H1 (cell line): ENCODE measurements around the gene MEF2A. TPM values are rescaled to one million over a fixed set of nuclear protein-coding genes. Genes with fewer than 3 reads are reported as not detected.

ENCODE experiments used
- CTCF ChIA-PET: fragments of 300-600 bp; sonication (Branson Sonifier 250); formaldehyde crosslinking; loops from one replicate; lab custom pipeline; 2021; ENCODE audit not compliant: partially characterized antibody; lab: Charles Lee
- POLR2A ChIA-PET: fragments of 300-600 bp; sonication (Branson Sonifier 250); formaldehyde crosslinking; loops from one replicate; lab custom pipeline; 2021; ENCODE audit warnings: inconsistent platforms; ENCODE audit not compliant: partially characterized antibody; lab: Charles Lee
- DNase-seq, 2 experiments: peaks; one replicate each; pipeline versions ENCODE4 v3.0.0 to v3.0.0-alpha.2; 2010 to 2022; ENCODE audit warnings: low spot score in 2 of 2, low read depth in 1 of 2, mixed read lengths in 1 of 2
- FAIRE-seq: peaks from 2 replicates; lab custom pipeline; 2011; peaks lifted over from hg19 to GRCh38; lab: Jason Lieb, UNC
- H2AFZ ChIP-seq: 2 replicates; pipeline ENCODE4 v1.8.1; 2012; ENCODE audit warnings: low read length, inconsistent platforms
- H2AK5ac ChIP-seq: 2 replicates; pipeline ENCODE4 v1.6.1; 2013; ENCODE audit warnings: low read depth, low read length
- H2BK120ac ChIP-seq: replicated peaks from 2 replicates; pipeline ENCODE3; 2013; ENCODE audit warnings: low read depth, low read length, inconsistent platforms
- H2BK12ac ChIP-seq: 2 replicates; pipeline ENCODE4 v1.6.1; 2013; ENCODE audit warnings: low read depth, low read length
- H2BK15ac ChIP-seq: 2 replicates; pipeline ENCODE4 v1.6.1; 2013; ENCODE audit warnings: low read length
- H2BK20ac ChIP-seq: 2 replicates; pipeline ENCODE4 v1.6.1; 2013; ENCODE audit warnings: low read length
- H2BK5ac ChIP-seq: 2 replicates; pipeline ENCODE4 v1.6.1; 2013; ENCODE audit warnings: low read depth, low read length
- H3K14ac ChIP-seq: 2 replicates; pipeline ENCODE4 v1.6.1; 2013; ENCODE audit warnings: inconsistent platforms; ENCODE audit not compliant: insufficient read length
- H3K18ac ChIP-seq: 2 replicates; pipeline ENCODE4 v1.6.1; 2013; ENCODE audit warnings: low read length; ENCODE audit errors: extremely low read depth
- H3K23ac ChIP-seq: 2 replicates; pipeline ENCODE4 v1.6.1; 2013; ENCODE audit warnings: inconsistent platforms; ENCODE audit not compliant: insufficient read length
- H3K23me2 ChIP-seq: 2 replicates; pipeline ENCODE4 v1.6.1; 2013; ENCODE audit warnings: low read depth, low read length
- H3K27ac ChIP-seq: 2 replicates; pipeline ENCODE4 v1.6.1; 2011; ENCODE audit warnings: low read depth, low read length, inconsistent platforms
- H3K27me3 ChIP-seq, 4 experiments: replicated peaks in 1 of 4; 1 replicate in 1 of 4; 2 replicates in 3 of 4; pipeline versions ENCODE4 v1.6.1 to v1.8.1; 2011 to 2013; ENCODE audit warnings: low read length in 3 of 4, mild to moderate bottlenecking in 3 of 4, inconsistent platforms in 2 of 4, mixed read lengths in 2 of 4, moderate library complexity in 1 of 4; ENCODE audit not compliant: control insufficient read depth in 3 of 4, insufficient read depth in 3 of 4; ENCODE audit errors: extremely low read depth in 1 of 4
- H3K36me3 ChIP-seq, 4 experiments: 2 replicates each; pipeline versions ENCODE4 v1.6.1 to v1.8.1; 2011 to 2013; ENCODE audit warnings: mild to moderate bottlenecking in 4 of 4, low read length in 3 of 4, moderate library complexity in 2 of 4, control low read depth in 1 of 4, inconsistent platforms in 1 of 4; ENCODE audit not compliant: insufficient read depth in 4 of 4, control insufficient read depth in 2 of 4
- H3K4ac ChIP-seq: replicated peaks from 2 replicates; pipeline ENCODE3; 2013; ENCODE audit warnings: low read length, low read depth, mixed read lengths, inconsistent platforms; ENCODE audit not compliant: insufficient read length
- H3K4me1 ChIP-seq, 4 experiments: replicated peaks in 1 of 4; 1 replicate in 1 of 4; 2 replicates in 3 of 4; pipeline versions ENCODE4 v1.6.1 to v1.8.1; 2011 to 2013; ENCODE audit warnings: low read length in 3 of 4, inconsistent platforms in 2 of 4, mixed read lengths in 1 of 4; ENCODE audit not compliant: insufficient read depth in 4 of 4, control insufficient read depth in 3 of 4
- H3K4me2 ChIP-seq, 2 experiments: 2 replicates each; pipeline versions ENCODE4 v1.6.1 to v1.8.1; 2011 to 2013; ENCODE audit warnings: low read depth in 2 of 2, low read length in 2 of 2, control low read depth in 1 of 2, inconsistent platforms in 1 of 2, mild to moderate bottlenecking in 1 of 2; ENCODE audit not compliant: insufficient read depth in 1 of 2
- H3K4me3 ChIP-seq, 4 experiments: fragments of 200-600, 300-600 bp in 1 of 4; sonication (generic), shearing (Covaris generic), sonication (Bioruptor Twin) in 1 of 4; 2 replicates each; pipeline versions ENCODE4 v1.5.1 to v1.8.1; 2011 to 2016; ENCODE audit warnings: low read length in 4 of 4, low read depth in 3 of 4, control low read depth in 2 of 4, inconsistent platforms in 2 of 4, mild to moderate bottlenecking in 2 of 4, mixed read lengths in 1 of 4, moderate library complexity in 1 of 4; ENCODE audit not compliant: insufficient read depth in 2 of 4; ENCODE audit errors: extremely low read depth in 1 of 4
- H3K56ac ChIP-seq: replicated peaks from 2 replicates; pipeline ENCODE3; 2013; ENCODE audit warnings: low read depth, mild to moderate bottlenecking, mixed read lengths, low read length, inconsistent platforms; ENCODE audit not compliant: insufficient read length
- H3K79me1 ChIP-seq: 2 replicates; pipeline ENCODE4 v1.6.1; 2013; ENCODE audit warnings: low read depth, low read length, control low read depth
- H3K79me2 ChIP-seq, 2 experiments: 2 replicates each; pipeline versions ENCODE4 v1.6.1 to v1.8.1; 2012 to 2013; ENCODE audit warnings: low read length in 2 of 2, mild to moderate bottlenecking in 2 of 2, inconsistent platforms in 1 of 2; ENCODE audit not compliant: insufficient read depth in 2 of 2, control insufficient read depth in 1 of 2
- H3K9ac ChIP-seq, 4 experiments: replicated peaks in 1 of 4; 1 replicate in 1 of 4; 2 replicates in 3 of 4; pipeline versions ENCODE4 v1.6.1 to v1.8.1; 2011 to 2013; ENCODE audit warnings: low read depth in 3 of 4, low read length in 3 of 4, control low read depth in 2 of 4, mild to moderate bottlenecking in 2 of 4, moderate library complexity in 2 of 4, inconsistent platforms in 1 of 4; ENCODE audit errors: extremely low read depth in 1 of 4
- H3K9me3 ChIP-seq, 2 experiments: 2 replicates each; pipeline versions ENCODE4 v1.6.1 to v1.8.1; 2012 to 2013; ENCODE audit warnings: mild to moderate bottlenecking in 2 of 2, moderate library complexity in 2 of 2, control low read depth in 1 of 2, inconsistent platforms in 1 of 2, low read depth in 1 of 2, low read length in 1 of 2, mixed read lengths in 1 of 2; ENCODE audit not compliant: insufficient read depth in 2 of 2
- H4K20me1 ChIP-seq, 2 experiments: replicated peaks in 1 of 2; 2 replicates each; pipeline versions ENCODE3 to v1.8.1; 2011 to 2013; ENCODE audit warnings: inconsistent platforms in 2 of 2, low read length in 2 of 2, mild to moderate bottlenecking in 1 of 2; ENCODE audit not compliant: insufficient read depth in 2 of 2, control insufficient read depth in 1 of 2
- H4K5ac ChIP-seq: 2 replicates; pipeline ENCODE4 v1.6.1; 2013; ENCODE audit warnings: low read length, low read depth, mixed read lengths, inconsistent platforms; ENCODE audit not compliant: insufficient read length
- H4K8ac ChIP-seq: 2 replicates; pipeline ENCODE4 v1.8.0; 2013; ENCODE audit warnings: mild to moderate bottlenecking, moderate library complexity, low read length, inconsistent platforms; ENCODE audit not compliant: insufficient read depth; ENCODE audit errors: extremely low read depth
- H4K91ac ChIP-seq: replicated peaks from 2 replicates; pipeline ENCODE3; 2013; ENCODE audit warnings: low read length, mixed read lengths, inconsistent platforms; ENCODE audit not compliant: insufficient read length
- EP300 ChIP-seq, 2 experiments: IDR thresholded peaks; 1 replicate in 1 of 2; 2 replicates in 1 of 2; pipeline ENCODE4 v1.6.1; 2011 to 2012; ENCODE audit warnings: low read depth in 2 of 2, low read length in 2 of 2, mild to moderate bottlenecking in 2 of 2, borderline replicate concordance in 1 of 2, inconsistent platforms in 1 of 2, moderate library complexity in 1 of 2
- JUN ChIP-seq: IDR thresholded peaks from 2 replicates; pipeline ENCODE4 v1.6.1; 2011; ENCODE audit warnings: low read depth, mild to moderate bottlenecking, improper control_type of control experiment, low read length
- JUND ChIP-seq: IDR thresholded peaks from 2 replicates; pipeline ENCODE4 v1.6.1; 2011; ENCODE audit warnings: mild to moderate bottlenecking, improper control_type of control experiment, low read length
- KDM5A ChIP-seq: fragments of 200-600 bp; IDR thresholded peaks from 2 replicates; pipeline ENCODE4 v1.7.1; 2012; ENCODE audit warnings: mild to moderate bottlenecking, low read length, inconsistent platforms, mixed read lengths
- MAFK ChIP-seq: IDR thresholded peaks from 2 replicates; pipeline ENCODE4 v1.6.1; 2012; ENCODE audit warnings: low read depth, mild to moderate bottlenecking, improper control_type of control experiment, low read length
- ZNF274 ChIP-seq: IDR thresholded peaks from 2 replicates; pipeline ENCODE4 v1.7.0; 2012; ENCODE audit warnings: low read length, borderline replicate concordance; ENCODE audit errors: extremely low read depth
- WGBS, 2 experiments: shearing (Covaris generic) in 1 of 2; methylation state at CpG; one replicate each; pipeline versions ENCODE4 v1.1.6 to v1.1.7; 2013 to 2015; ENCODE audit warnings: low lambda C conversion rate in 2 of 2, mixed read lengths in 2 of 2, inconsistent platforms in 1 of 2, low coverage in 1 of 2, missing lambda C conversion rate in 1 of 2; ENCODE audit not compliant: insufficient replicate concordance in 2 of 2, insufficient coverage in 1 of 2, insufficient read length in 1 of 2; ENCODE audit errors: extremely low coverage in 1 of 2, missing lambda C conversion rate in 1 of 2; 5-methylcytosine and 5-hydroxymethylcytosine counted together
- polyA plus RNA-seq, 7 experiments: library from polyadenylated mRNA; depleted of rRNA in 3 of 7; stranded (reverse) in 5 of 7; unstranded in 2 of 7; fragments of >200 nt in 5 of 7; fragments of 200-250 nt in 2 of 7; gene quantifications; 1 replicate in 5 of 7; 2 replicates in 1 of 7; 4 replicates in 1 of 7; pipeline versions ENCODE4 v1.2.1 to v1.2.3, GENCODE V29; 2011 to 2013; ENCODE audit warnings: missing spikeins in 2 of 7, mixed read lengths in 2 of 7
- total RNA-seq: library from RNA; stranded (reverse); fragmentation: NEBNext Ultra II Directional; extraction: Animal tissue kit (Norgen Biotek cat#: 25700); gene quantifications from 2 replicates; pipeline ENCODE4 v1.2.1, GENCODE V29; 2021

MEF2A gene
- total and polyA plus RNA-seq, 2 of the 8 experiments (the other 6 are each of a cell fraction or from before 2014, with no cell fraction given) = 15.6 to 22.5 TPM

GRCh38 chr15:99558084-99558483 lies 7.7 kb upstream of the MEF2A start:
- Histone ChIP-seq H2BK20ac (no peak overlapping the region), H3K23me2 (no peaks in the 10 kb centered on the region), H3K4me1 (peaks cover 0 to 2% (median under 1%) of the 10 kb centered on the region in 4 experiments; a peak in 2 of 7 replicates), H3K18ac (no peak overlapping the region), H4K91ac (no peak overlapping the region), H3K79me2 (no peaks in the 10 kb centered on the region), H2BK5ac (no peak overlapping the region), H2AK5ac (no peak overlapping the region), H4K5ac (no peak overlapping the region), H3K4me3 (no peak overlapping the region), H3K4ac (no peak overlapping the region), H3K27me3 (no peaks in the 10 kb centered on the region), H3K9me3 (no peaks in the 10 kb centered on the region), H3K27ac (no peak overlapping the region), H4K8ac (no peak overlapping the region), H2BK15ac (no peak overlapping the region), H3K79me1 (no peaks in the 10 kb centered on the region), H2BK12ac (no peak overlapping the region), H3K4me2 (no peak overlapping the region), H3K9ac (no peak overlapping the region), H2BK120ac (no peak overlapping the region), H3K56ac (no peak overlapping the region), H3K36me3 (no peaks in the 10 kb centered on the region), H2AFZ (no peak overlapping the region), H4K20me1 (no peaks in the 10 kb centered on the region), H3K23ac (no peak overlapping the region), H3K14ac (no peak overlapping the region)
- 84% methylated on average over 3 of the region's 3 CpGs; no CpG with 5 or more reads in 1 of the 2 experiments for WGBS, 2 experiments
- no peak for TF ChIP-seq EP300 (IDR thresholded peaks at IDR 0.05; ENCODE audit: borderline replicate concordance in 1 of 2, low read depth in 2 of 2, low read length in 2 of 2)
- TF ChIP-seq ZNF274 = no peak
- TF ChIP-seq KDM5A = no peak
- TF ChIP-seq MAFK = no peak
- no peak for TF ChIP-seq JUN
- no peak for TF ChIP-seq JUND
- CTCF ChIA-PET = no interaction called here
- DNase-seq (no peak), FAIRE-seq (no peak)
- POLR2A ChIA-PET = no interaction called here
